NCI-H460 (cell line): Measurements from ENCODE around the gene ZDHHC24. TPM values are rescaled to one million over a fixed set of nuclear protein-coding genes. Genes with fewer than 3 reads are reported as not detected.
A peak's percentile ranks its signal among the peaks of the same experiment; 100 is the strongest.

ENCODE experiments used
- DNase-seq: peaks from one replicate; pipeline ENCODE4 v3.0.0-alpha.2; 2016; ENCODE audit warnings: low read depth; ENCODE audit errors: extremely low read depth
- total RNA-seq: library from RNA; depleted of rRNA; stranded (reverse); fragments of >200 nt; shearing (Covaris generic); gene quantifications from 2 replicates; pipeline ENCODE4 v1.2.3, GENCODE V29; 2014

Gene ZDHHC24
- total RNA-seq, 1 experiment from 2014 or later: 8.0 TPM

DNA sequence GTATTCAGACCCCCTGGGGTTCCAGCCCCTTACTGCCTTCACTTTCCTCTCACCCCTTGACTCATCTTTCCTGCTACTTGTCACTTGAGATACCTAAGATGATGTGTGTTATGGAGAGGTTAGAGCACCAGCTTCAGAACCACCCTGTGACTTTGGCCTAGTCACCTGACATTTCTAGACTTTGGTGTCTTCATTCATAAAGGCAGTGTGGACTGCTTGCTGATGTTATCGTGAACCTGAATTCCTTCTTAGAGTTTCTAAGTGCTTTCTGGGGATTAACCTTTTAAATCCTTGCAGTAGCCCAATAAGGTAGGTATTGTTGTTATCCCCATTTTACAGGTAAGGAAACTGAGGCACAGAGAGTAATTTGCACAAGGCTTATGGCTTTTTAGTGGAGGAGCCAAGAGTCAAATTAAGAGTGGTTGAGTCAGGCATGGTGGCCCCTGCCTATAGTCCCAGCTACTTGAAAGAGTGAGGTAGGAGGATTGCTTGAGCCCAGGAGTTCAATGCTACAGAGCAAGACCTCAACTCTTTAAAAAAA lies 40.5 kb downstream of the ZDHHC24 start:
- DNase-seq: no peak

- no peak for DNase-seq
These were observed 47.3 kb downstream of the ZDHHC24 start for GRCh38 chr11:66498506-66498905.

DNA sequence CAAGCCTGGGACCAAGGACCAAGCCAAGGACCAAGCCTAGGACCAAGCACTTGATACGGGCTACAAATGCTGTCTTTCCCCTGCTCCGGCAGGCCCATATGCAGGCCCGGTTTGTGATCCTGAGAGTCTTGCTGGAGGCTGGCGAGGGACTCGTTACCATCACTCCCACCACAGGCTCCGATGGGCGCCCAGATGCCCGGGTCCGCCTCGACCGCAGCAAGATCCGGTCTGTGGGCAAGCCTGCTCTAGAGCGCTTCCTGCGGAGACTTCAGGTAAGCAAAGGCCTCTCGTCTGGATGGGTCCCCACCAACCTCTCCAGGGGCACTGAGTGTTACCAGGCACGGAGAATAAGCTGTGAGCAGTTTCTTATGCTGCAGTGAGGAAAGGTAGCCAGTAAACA lies 48.6 kb downstream of the ZDHHC24 start:
- no peak for DNase-seq

DNA sequence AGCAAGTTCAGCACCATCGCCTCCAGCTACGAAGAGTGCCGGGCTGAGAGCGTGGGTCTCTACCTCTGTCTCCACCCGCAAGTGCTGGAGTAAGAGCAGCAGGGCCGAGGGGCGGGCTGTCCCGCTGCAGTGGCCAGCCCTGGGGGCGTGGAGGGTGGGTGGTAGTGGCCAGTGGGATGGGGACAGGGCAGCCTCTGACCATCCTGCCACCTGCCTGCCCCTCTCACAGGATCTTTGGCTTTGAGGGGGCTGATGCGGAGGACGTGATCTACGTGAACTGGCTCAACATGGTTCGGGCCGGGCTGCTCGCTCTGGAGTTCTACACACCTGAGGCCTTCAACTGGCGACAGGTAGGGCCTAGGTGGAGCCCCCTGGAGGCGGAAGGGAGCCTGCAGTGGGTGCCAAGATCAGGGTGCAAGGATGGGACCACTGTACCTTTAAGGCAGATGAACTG lies 50.4 kb downstream of the ZDHHC24 start:
- DNase-seq: no peak

DNA sequence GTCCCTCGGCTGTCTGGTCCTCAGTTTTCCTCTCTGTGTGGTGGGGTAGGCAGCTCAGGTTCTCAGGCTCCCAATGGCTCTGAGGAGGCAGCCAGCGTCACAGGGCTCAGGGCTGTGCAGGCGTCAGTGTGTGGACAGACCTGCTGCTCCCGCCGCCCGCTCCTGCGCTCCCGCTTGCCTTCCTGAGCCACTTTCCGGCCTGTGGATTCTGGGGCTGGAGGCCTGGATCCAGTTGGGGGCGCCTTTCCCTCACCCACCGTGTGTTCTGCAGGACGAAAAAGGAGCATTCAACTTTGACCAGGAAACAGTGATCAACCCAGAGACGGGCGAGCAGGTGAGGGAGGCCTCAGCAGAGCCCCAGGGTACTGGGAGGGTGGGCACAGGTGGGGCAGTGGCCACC lies 50.9 kb downstream of the ZDHHC24 start:
- no peak for DNase-seq

- no peak for DNase-seq
These were observed 51.4 kb downstream of the ZDHHC24 start for GRCh38 chr11:66494458-66494857.

DNA sequence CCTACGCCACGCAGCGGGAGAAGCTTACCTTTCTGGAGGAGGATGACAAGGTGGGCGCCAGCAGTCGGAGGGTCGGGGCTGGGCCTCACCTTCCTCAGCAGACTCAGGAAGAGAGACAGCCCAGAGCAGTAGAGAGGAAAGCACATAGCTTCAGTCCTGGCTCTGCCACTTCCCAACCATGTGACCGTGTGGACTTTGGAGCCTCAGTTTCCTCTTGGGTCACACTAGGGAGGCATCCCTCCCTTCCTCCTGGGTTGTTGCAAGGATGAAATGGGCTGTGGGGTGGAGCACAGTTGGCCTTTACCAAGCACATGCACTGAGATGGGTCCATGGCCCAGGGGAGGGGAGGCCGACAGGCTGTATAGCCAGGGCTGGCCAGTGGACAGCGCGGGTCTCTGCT lies 52.7 kb downstream of the ZDHHC24 start:
- DNase-seq: no peak

GRCh38 chr11:66492161-66492865 lies 53.5 kb downstream of the ZDHHC24 start:
- DNase-seq: no peak

DNA sequence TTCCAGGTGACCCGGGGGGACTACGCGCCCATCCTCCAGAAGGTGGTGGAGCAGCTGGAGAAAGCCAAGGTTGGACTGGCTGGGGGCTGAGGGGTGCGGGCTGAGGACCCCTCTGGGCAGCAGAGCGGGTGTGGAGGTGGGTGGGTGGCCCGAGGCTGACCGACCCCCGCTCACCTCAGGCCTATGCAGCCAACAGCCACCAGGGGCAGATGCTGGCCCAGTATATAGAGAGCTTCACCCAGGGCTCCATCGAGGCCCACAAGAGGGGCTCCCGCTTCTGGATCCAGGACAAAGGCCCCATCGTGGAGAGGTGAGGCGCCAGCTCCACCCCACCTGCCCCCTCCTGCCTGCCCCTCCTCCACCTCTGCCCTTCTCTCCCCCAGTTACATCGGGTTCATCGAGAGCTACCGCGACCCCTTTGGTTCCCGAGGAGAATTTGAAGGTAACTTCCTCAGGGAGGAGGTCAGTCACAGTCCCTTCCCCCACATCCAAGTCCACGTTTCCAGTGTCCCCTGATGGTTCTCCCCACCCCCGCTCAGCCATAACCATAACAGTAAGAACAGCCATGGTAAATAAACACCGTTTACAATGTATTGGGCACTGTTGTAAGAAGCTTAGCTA lies 54.4 kb downstream of the ZDHHC24 start:
- DNase-seq: no peak

DNA sequence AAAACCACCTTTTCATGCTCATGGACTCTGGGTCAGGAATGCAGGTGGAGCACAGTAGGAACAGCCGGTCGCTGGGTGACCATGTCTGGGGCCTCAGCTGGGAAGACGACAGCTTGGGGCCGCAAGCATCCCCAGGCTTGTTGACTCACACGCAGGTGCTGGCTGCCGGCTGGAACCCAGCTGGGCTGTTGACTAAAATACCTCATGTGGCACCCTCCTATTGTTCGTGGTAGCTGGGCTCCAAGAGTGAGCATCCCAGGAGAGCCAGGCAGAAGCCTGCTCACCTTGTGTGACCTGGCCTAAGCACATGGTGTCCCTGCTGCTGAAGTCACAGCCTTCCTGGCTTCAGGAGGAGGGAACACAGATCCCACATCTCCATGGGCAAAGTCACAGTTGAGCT lies 56.2 kb downstream of the ZDHHC24 start:
- no peak for DNase-seq

DNA sequence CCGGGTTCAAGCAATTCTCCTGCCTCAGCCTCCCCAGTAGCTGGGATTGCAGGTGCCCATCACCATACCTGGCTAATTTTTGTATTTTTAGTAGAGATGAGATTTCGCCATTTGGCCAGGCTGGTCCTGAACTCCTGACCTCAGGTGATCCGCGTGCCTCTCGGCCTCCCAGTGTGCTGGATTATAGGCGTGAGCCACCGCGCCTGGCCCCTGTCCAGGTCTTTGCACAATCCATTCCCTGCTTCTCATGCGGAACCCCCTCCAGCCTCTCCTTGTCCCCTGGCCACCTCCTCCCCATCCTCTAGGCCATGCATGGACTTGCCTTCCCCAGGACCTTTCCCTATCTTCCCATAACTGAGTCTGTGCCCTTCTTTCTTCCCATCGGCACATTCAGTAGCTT lies 56.9 kb downstream of the ZDHHC24 start:
- no peak for DNase-seq

- DNase-seq: no peak
These were observed 61.0 kb downstream of the ZDHHC24 start for GRCh38 chr11:66484806-66485380.

GRCh38 chr11:66480117-66480938 lies 65.5 kb downstream of the ZDHHC24 start, which contains the start of gene DPP3:
Gene DPP3, plus strand, starts transcription at chr11:66480434. Its CDS starts 1,767 bp downstream, at chr11:66482201.
- peak; percentile 91 for DNase-seq

GRCh38 chr11:66479394-66480116 lies 66.3 kb downstream of the ZDHHC24 start:
- no peak for DNase-seq

DNA sequence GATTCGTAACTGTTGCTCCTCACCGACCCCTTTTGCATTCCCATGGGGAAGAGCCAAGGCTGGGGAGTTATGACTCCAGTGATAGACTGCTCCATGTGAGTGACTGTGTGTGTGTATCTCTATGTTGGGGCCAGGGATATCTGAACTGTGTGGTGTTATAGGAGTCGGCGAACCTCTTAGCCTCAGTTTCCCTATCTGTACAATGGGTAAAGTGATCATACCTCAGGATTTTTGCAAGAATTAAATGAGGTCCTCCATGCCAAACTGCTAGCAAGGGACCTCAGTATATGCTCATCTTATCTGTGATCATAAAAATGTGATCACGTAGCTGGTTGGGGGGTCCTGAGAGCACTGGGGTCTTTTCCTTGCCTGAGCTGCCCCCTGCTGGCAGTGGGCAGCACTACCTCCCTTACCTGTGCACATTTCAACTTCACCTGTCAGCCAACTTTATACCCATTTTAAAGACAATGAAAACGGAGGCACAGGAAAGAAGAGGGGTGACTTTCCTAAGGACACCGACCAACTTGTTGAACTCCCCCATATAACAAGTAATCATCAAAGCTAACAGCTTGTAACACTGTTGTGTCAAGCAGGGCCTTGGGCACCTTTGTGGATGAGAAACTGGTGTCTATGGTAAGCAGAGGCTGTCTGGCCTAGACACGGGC lies 67.0 kb downstream of the ZDHHC24 start:
- no peak for DNase-seq

DNA sequence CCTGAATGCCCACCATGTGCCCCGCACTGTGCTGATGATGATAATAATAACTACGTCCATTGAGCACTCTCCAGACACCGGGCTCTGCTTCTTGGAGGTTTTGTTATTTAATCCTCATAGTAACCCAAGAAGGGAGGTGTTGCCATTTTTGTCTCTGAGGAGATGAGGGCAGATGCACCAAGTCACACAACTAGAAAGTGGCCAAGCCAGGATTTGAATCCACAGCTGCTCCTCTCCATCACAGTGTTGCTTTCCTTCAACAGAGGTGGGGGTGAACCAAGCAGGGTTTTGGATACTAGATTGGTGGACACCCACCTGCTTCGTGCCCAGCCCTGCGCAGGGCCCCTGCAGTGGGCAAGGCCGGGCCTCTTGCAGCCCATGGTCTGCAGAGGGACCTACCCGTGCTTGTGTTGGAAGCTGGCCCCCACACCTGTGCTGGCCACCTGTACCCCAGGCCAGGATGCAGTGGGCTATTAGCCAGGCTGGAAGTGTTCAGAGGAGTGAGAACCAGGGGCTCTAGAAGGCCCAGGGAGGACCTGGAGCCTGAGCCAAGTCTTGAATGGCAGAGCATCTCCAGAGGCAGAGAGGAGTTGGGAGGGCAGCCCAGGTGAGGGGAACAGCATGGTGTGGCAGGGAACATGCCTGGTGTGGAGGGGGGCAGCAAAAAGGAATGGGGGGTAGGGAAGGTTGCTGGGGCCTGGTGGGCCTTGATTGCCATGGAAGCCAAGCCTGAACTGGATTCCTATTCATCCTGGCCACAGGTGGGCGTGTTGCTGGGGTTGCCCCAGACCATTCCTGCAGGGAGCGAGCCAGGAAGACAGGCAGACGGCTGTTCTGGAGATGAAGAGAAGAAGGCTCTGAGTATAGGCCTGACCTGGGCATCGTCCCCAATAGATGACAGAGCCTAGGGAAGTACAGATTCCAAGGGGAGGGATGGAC lies 68.3 kb downstream of the ZDHHC24 start:
- DNase-seq: no peak

DNA sequence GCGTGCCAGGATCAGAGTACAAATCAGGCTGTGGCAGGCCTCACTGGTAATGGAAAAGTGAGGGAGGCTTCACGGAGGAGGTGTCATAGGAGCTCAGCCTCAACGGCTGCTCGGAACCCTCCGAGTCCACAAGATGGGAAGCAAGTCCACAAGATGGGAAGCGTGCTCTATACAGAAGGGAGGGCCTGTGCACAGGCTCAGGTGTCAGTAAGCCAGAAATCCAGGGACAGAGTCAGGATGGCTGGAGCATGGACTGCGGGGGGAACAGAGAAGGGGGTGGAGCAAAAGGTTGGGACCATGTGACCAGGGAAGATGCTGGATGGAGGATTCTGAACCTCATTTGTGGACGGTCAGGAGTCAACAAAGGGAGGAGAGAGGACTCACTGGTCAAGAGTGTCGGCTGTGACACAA lies 69.0 kb downstream of the ZDHHC24 start:
- DNase-seq: no peak

- DNase-seq: no peak
These were observed 69.5 kb downstream of the ZDHHC24 start for GRCh38 chr11:66476173-66476840.
